Measurements from ENCODE around the gene ASAP2. TPM values are rescaled to one million over a fixed set of nuclear protein-coding genes. Genes with fewer than 3 reads are reported as not detected.

The ASAP2 gene
- total and polyA plus RNA-seq, 2 donors (not counting 1 experiment from before 2014, with no cell fraction given), result 0.04 TPM; not detected in 1

GRCh38 chr2:9345997-9346396 is 139.4 kb downstream of the ASAP2 start:
- Histone ChIP-seq H3K27me3 (replicated peaks in 1 of 4; ENCODE audit: control extremely low read depth in 1 of 4, control insufficient read depth in 3 of 4, insufficient read depth in 4 of 4, low read length in 3 of 4) (no peaks in the 10 kb centered on the region), H2AFZ (ENCODE audit: insufficient read depth, low read depth, low read length, poor library complexity, severe bottlenecking) (no peak overlapping the region), H3K4me3 (ENCODE audit: control extremely low read depth in 1 of 5, extremely low read depth in 1 of 5, insufficient read depth in 1 of 5, low read depth in 2 of 5, low read length in 4 of 5) (no peak overlapping the region), H3K27ac (ENCODE audit: low read length in 2 of 2) (no peak overlapping the region), H3K4me1 (ENCODE audit: control insufficient read depth in 2 of 2, insufficient read depth in 2 of 2, low read length in 2 of 2) (no peaks in the 10 kb centered on the region), H3K79me2 (ENCODE audit: control insufficient read depth, insufficient read depth, low read length) (no peaks in the 10 kb centered on the region), H3K9ac (ENCODE audit: low read length) (no peak overlapping the region), H3K9me3 (ENCODE audit: control extremely low read depth in 1 of 3, control insufficient read depth in 2 of 3, insufficient read depth in 1 of 3, low read length in 2 of 3) (no peaks in the 10 kb centered on the region), H3K36me3 (replicated peaks in 1 of 2; ENCODE audit: control extremely low read depth in 1 of 2, control insufficient read depth in 1 of 2, extremely low read depth in 1 of 2, insufficient read depth in 2 of 2, low read length in 1 of 2) (no peaks in the 10 kb centered on the region), H3K4me2 (replicated peaks; ENCODE audit: low read depth, low read length, poor library complexity, severe bottlenecking) (no peak overlapping the region), H4K20me1 (ENCODE audit: control insufficient read depth, insufficient read depth, low read length, poor library complexity, severe bottlenecking) (no peaks in the 10 kb centered on the region)
- no peak for DNase-seq
- no peak overlapping the region for H3K4me3 Mint-ChIP-seq
- no peaks in the 10 kb centered on the region for H3K9me3 Mint-ChIP-seq (ENCODE audit: insufficient read depth)
- H3K27ac Mint-ChIP-seq, result no peak overlapping the region
- WGBS (ENCODE audit: insufficient coverage), result 96% methylated on average over 4 of the region's 10 CpGs
- intact Hi-C loops (cut with micrococcal nuclease), result no loop called here
- ChIA-PET POLR2A (no interaction called here), CTCF (no interaction called here)
- TF ChIP-seq CTCF (IDR thresholded peaks at IDR 0.05) (no peak), EZH2 (IDR thresholded peaks at IDR 0.05; ENCODE audit: borderline replicate concordance, insufficient read depth, low read depth, low read length, poor library complexity, severe bottlenecking) (no peak)
- no peak for ATAC-seq (ENCODE audit: low read depth)
- peaks cover 8% of the 10 kb centered on the region for H3K27me3 Mint-ChIP-seq
- no peaks in the 10 kb centered on the region for H3K4me1 Mint-ChIP-seq

- H3K4me1 ChIP-seq (ENCODE audit: control insufficient read depth in 2 of 2, insufficient read depth in 2 of 2, low read length in 2 of 2), result no peaks in the 10 kb centered on the region
- no peak overlapping the region for H3K9ac ChIP-seq (ENCODE audit: low read length)
- no peaks in the 10 kb centered on the region for H3K79me2 ChIP-seq (ENCODE audit: control insufficient read depth, insufficient read depth, low read length)
- H3K27ac ChIP-seq (ENCODE audit: low read length in 2 of 2), result no peak overlapping the region
- intact Hi-C loops (cut with micrococcal nuclease), result no loop called here
- ChIA-PET CTCF (no interaction called here), POLR2A (no interaction called here)
- Mint-ChIP-seq H3K27me3 (peaks cover 6% of the 10 kb centered on the region), H3K9me3 (ENCODE audit: insufficient read depth) (no peaks in the 10 kb centered on the region), H3K4me3 (no peak overlapping the region), H3K4me1 (no peaks in the 10 kb centered on the region), H3K27ac (no peak overlapping the region)
- no peaks in the 10 kb centered on the region for H4K20me1 ChIP-seq (ENCODE audit: control insufficient read depth, insufficient read depth, low read length, poor library complexity, severe bottlenecking)
- no peak for DNase-seq
- no peaks in the 10 kb centered on the region for H3K27me3 ChIP-seq (replicated peaks in 1 of 4; ENCODE audit: control extremely low read depth in 1 of 4, control insufficient read depth in 3 of 4, insufficient read depth in 4 of 4, low read length in 3 of 4)
- H3K9me3 ChIP-seq (ENCODE audit: control extremely low read depth in 1 of 3, control insufficient read depth in 2 of 3, insufficient read depth in 1 of 3, low read length in 2 of 3), result no peaks in the 10 kb centered on the region
- no peak overlapping the region for H3K4me2 ChIP-seq (replicated peaks; ENCODE audit: low read depth, low read length, poor library complexity, severe bottlenecking)
- no peak overlapping the region for H2AFZ ChIP-seq (ENCODE audit: insufficient read depth, low read depth, low read length, poor library complexity, severe bottlenecking)
- WGBS (ENCODE audit: insufficient coverage), result 88% methylated on average over 4 of the region's 9 CpGs
- no peak for ATAC-seq (ENCODE audit: low read depth)
- H3K36me3 ChIP-seq (replicated peaks in 1 of 2; ENCODE audit: control extremely low read depth in 1 of 2, control insufficient read depth in 1 of 2, extremely low read depth in 1 of 2, insufficient read depth in 2 of 2, low read length in 1 of 2), result no peaks in the 10 kb centered on the region
- no peak overlapping the region for H3K4me3 ChIP-seq (ENCODE audit: control extremely low read depth in 1 of 5, extremely low read depth in 1 of 5, insufficient read depth in 1 of 5, low read depth in 2 of 5, low read length in 4 of 5)
- TF ChIP-seq CTCF (IDR thresholded peaks at IDR 0.05), result no peak
- no peak for TF ChIP-seq EZH2 (IDR thresholded peaks at IDR 0.05; ENCODE audit: borderline replicate concordance, insufficient read depth, low read depth, low read length, poor library complexity, severe bottlenecking)
These were observed 140.3 kb downstream of the ASAP2 start for GRCh38 chr2:9346885-9347284.
